ENCODE data around the gene SLC4A7. TPM values are rescaled to one million over a fixed set of nuclear protein-coding genes. Genes with fewer than 3 reads are reported as not detected.
"Not testable (repeated sequence)": the region's sequence is repeated elsewhere in the genome, so short reads cannot be mapped to it uniquely, and the experiment has no call there.

Gene SLC4A7
- total RNA-seq, 2 donors from 2014 or later: 23.5 to 31.1 TPM

DNA sequence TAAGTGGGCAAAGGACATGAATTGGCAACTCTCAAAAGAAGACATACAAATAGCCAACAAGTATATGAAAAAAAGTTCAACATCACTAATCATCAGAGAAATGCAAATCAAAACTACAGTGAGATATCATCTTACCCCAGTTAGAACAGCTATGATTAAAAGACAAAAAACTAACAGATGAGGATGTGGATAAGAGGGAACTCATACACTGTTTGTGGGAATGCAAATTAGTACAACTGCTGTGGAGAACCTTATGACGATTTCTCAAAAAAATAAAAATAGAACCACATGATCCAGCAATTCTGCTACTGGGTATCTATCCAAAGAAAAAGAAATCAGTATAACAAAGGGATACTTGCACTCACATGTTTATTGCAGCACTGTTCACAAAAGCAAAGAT lies 143.7 kb downstream of the SLC4A7 start:
- TF ChIP-seq POLR2AphosphoS5 (IDR thresholded peaks at IDR 0.05): no peak
- no peak for TF ChIP-seq POLR2A (IDR thresholded peaks at IDR 0.05)
- TF ChIP-seq, protein P1, sequence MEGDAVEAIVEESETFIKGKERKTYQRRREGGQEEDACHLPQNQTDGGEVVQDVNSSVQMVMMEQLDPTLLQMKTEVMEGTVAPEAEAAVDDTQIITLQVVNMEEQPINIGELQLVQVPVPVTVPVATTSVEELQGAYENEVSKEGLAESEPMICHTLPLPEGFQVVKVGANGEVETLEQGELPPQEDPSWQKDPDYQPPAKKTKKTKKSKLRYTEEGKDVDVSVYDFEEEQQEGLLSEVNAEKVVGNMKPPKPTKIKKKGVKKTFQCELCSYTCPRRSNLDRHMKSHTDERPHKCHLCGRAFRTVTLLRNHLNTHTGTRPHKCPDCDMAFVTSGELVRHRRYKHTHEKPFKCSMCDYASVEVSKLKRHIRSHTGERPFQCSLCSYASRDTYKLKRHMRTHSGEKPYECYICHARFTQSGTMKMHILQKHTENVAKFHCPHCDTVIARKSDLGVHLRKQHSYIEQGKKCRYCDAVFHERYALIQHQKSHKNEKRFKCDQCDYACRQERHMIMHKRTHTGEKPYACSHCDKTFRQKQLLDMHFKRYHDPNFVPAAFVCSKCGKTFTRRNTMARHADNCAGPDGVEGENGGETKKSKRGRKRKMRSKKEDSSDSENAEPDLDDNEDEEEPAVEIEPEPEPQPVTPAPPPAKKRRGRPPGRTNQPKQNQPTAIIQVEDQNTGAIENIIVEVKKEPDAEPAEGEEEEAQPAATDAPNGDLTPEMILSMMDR (IDR thresholded peaks at IDR 0.05): no peak
- 70% methylated on average over 1 of the region's 1 CpG for whole genome bisulfite sequencing
- DNase-seq (ENCODE audit: low spot score): no peak

DNA sequence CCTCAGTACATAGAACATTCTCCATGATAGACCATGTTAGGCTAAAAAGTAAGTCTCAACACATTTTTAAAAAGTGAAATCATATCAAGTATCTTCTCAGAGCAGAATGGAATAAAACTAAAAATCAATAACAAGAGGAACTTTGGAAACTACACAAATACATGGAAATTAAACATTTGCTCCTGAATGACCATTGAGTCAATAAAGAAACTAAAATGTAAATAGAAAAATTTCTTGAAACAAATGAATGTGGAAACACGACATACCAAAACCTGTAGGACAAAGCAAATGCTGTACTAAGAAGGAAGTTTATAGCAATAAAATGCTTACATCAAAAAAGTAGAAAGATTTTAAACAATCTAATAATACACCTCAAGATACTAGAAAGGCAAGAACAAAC lies 148.6 kb downstream of the SLC4A7 start:
- no peaks in the 10 kb centered on the region for H3K27me3 ChIP-seq (replicated peaks; ENCODE audit: insufficient read depth)
- 57% methylated on average over 1 of the region's 1 CpG for WGBS

More for the DNA sequence above, 143.7 kb downstream of the SLC4A7 start:
- Histone ChIP-seq H3K36me3 (no peaks in the 10 kb centered on the region), H3K27me3 (replicated peaks; ENCODE audit: insufficient read depth) (no peaks in the 10 kb centered on the region), H3K4me3 (no peak overlapping the region), H3K4me1 (replicated peaks) (no peaks in the 10 kb centered on the region), H3K9me3 (no peaks in the 10 kb centered on the region), H3K27ac (no peak overlapping the region)
- intact Hi-C loops (cut with DNase I): no loop called here

DNA sequence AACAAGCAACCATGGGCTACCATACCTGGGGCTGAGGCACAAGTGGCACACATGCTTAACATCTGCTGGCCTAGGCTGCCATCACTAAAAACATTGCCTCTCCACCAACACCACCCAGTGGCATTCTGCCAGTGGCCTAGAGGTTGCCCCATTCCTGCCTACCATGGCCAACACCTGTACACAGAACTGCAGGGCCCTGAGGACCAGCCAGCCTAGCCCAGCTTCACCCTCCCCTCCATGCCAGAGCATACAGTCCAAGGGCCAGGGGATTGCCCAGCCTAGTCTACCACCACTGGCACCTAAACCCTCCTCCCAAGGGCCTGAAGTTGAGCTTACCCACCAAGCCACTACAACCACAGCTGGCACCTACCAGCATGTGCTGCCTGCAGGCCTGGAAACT lies 150.3 kb downstream of the SLC4A7 start:
- Histone ChIP-seq H3K27me3 (replicated peaks; ENCODE audit: insufficient read depth) (no peaks in the 10 kb centered on the region), H3K27ac (no peak overlapping the region), H3K9me3 (no peaks in the 10 kb centered on the region), H3K36me3 (no peaks in the 10 kb centered on the region), H3K4me1 (replicated peaks) (no peaks in the 10 kb centered on the region), H3K4me3 (no peak overlapping the region)
- no peak for DNase-seq (ENCODE audit: low spot score)
- TF ChIP-seq, protein P1 (IDR thresholded peaks at IDR 0.05): no peak
- TF ChIP-seq POLR2A (IDR thresholded peaks at IDR 0.05) (no peak), POLR2AphosphoS5 (IDR thresholded peaks at IDR 0.05) (no peak)
- intact Hi-C loops (cut with DNase I): no loop called here

More for the DNA sequence above, 148.6 kb downstream of the SLC4A7 start:
- TF ChIP-seq POLR2A (IDR thresholded peaks at IDR 0.05) (no peak), POLR2AphosphoS5 (IDR thresholded peaks at IDR 0.05) (no peak)
- TF ChIP-seq, protein P1 (IDR thresholded peaks at IDR 0.05): no peak
- DNase-seq (ENCODE audit: low spot score): no peak
- H3K27ac ChIP-seq: no peak overlapping the region
- no peaks in the 10 kb centered on the region for H3K36me3 ChIP-seq
- no peaks in the 10 kb centered on the region for H3K9me3 ChIP-seq
- intact Hi-C loops (cut with DNase I): no loop called here
- H3K4me1 ChIP-seq (replicated peaks): no peaks in the 10 kb centered on the region
- no peak overlapping the region for H3K4me3 ChIP-seq

DNA sequence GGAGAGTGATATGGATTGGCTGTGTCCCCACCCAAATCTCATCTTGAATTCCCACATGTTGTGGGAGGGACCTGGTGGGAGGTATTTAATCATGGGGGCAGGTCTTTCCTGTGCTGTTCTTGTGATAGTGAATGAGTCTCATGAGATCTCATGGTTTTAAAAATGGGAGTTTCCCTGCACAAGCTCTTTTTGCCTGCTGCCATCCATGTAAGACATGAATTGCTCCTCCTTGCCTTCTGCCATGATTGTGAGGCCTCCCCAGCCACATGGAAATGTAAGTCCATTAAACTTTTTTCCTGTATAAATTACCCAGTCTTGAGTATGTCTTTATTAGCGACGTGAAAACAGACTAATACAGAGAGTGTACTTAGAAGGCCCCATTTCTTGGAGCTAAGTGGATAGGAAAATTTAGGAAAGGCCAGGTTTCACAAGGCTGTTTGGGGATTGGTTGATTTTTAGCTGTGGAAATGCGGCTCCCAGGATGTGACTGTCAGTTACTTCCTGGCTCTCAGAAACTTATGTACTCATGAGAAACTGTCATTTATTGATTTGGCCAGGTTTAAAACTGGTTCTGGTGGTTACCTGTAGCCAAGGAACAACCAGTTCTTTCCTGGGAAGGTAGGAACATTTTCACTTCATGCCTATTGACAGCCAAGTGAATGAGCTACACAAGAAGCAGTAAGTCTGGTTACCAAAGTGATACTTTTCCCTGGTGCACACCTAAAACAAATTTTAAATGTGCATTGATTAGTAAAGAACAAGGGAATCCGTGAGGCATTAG lies 155.0 kb downstream of the SLC4A7 start:
- H3K27me3 ChIP-seq (replicated peaks; ENCODE audit: insufficient read depth); H3K36me3 ChIP-seq; intact Hi-C loops (cut with DNase I); H3K9me3 ChIP-seq; H3K4me3 ChIP-seq; H3K4me1 ChIP-seq (replicated peaks): not testable (repeated sequence)
- peak; percentile 67 for DNase-seq (ENCODE audit: low spot score)
- peak overlapping the region; percentile 81 to 86 for H3K27ac ChIP-seq
- 85% methylated on average over 4 of the region's 4 CpGs for WGBS
- TF ChIP-seq POLR2AphosphoS5 (IDR thresholded peaks at IDR 0.05): peak; percentile 92

DNA sequence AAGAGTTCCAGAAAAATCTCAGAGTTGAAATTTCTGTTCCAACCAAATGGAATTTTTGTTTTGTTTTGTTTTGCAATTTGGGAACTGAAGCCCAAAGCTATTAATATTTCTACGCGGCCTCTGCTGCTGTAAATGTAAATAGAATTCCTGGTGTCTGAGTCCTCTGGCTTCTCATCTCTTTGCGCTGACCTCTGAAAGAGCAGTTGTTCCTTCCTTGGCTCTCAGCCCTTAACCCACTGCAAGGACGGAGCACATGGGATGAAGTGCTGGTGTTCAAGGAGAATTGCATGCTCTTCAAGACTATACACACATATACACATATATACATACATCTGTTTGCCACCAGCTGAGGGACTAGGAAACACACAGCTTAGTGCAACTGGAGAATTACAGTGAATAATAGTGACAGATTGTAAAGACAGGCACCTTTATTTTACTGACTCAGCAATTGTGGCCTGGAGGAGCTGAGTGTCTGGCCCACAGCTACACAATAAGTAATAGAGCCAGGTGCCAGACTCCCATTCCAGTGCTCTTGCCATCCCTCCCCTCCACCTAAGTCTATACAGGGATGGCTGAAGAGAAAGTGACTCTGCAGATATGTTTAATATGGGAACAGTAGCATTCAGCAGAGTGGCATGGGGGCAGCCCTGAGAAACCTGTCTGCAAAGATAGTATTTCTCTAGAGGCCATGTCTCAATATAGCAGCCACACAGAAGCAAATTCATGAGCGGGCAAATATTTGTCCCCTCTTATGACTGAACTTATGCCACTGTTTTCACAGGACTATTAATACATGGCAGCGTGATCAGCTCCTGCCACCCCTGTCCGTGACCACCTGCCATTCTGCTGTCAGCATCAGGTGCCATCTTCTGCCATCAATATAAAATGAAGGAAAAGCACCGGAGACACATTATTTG lies 157.3 kb downstream of the SLC4A7 start:
- no peak for TF ChIP-seq POLR2A (IDR thresholded peaks at IDR 0.05)
- TF ChIP-seq POLR2AphosphoS5 (IDR thresholded peaks at IDR 0.05): peak; percentile 31
- Histone ChIP-seq H3K9me3 (no peaks in the 10 kb centered on the region), H3K4me1 (replicated peaks) (no peaks in the 10 kb centered on the region), H3K27me3 (replicated peaks; ENCODE audit: insufficient read depth) (no peaks in the 10 kb centered on the region), H3K4me3 (no peak overlapping the region), H3K36me3 (no peaks in the 10 kb centered on the region), H3K27ac (peak overlapping the region; percentile 26 to 44)
- intact Hi-C loops (cut with DNase I): no loop called here
- no peak for DNase-seq (ENCODE audit: low spot score)
- 69% methylated on average over 8 of the region's 8 CpGs for WGBS
